ENCODE data around the gene SLC39A6.

DNA sequence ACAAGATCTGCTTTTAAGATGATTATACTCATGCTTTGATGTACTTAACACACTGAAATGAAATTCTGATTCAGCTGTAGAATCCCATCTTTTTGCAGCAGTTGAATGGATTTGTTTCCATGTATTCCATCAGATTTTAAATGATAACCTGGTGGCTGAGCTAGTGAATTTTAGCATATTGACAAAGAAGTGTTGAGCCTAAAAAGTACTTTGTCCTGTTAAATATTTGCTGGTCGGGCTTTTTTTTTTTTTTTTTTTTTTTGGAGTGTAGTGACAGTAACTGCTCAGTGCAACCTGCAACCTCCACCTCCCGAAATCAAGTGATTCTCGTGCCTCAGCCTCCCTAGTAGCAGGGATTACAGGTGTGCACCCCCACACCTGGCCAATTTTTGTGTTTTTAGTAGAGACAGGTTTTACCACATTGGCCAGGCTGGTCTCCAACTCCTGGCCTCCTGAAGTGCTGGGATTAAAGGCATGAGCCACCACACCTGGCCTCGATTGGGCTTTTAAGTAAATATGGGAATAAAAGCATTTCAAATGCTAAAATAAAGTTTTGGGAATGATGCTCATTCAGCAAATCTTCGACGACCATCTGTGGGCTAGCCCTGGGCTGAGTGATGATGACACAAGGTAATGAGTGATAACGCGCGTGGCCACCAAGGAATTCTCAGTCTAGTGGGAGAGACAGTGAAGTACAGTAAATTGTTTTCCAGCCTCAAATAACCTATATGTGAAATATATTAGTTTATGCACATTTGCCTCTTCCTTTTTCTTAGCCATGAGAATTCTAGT lies 2.7 kb upstream of the SLC39A6 start:
- TF ChIP-seq, protein P1, sequence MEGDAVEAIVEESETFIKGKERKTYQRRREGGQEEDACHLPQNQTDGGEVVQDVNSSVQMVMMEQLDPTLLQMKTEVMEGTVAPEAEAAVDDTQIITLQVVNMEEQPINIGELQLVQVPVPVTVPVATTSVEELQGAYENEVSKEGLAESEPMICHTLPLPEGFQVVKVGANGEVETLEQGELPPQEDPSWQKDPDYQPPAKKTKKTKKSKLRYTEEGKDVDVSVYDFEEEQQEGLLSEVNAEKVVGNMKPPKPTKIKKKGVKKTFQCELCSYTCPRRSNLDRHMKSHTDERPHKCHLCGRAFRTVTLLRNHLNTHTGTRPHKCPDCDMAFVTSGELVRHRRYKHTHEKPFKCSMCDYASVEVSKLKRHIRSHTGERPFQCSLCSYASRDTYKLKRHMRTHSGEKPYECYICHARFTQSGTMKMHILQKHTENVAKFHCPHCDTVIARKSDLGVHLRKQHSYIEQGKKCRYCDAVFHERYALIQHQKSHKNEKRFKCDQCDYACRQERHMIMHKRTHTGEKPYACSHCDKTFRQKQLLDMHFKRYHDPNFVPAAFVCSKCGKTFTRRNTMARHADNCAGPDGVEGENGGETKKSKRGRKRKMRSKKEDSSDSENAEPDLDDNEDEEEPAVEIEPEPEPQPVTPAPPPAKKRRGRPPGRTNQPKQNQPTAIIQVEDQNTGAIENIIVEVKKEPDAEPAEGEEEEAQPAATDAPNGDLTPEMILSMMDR (IDR thresholded peaks at IDR 0.05): no peak
- TF ChIP-seq, protein P2, sequence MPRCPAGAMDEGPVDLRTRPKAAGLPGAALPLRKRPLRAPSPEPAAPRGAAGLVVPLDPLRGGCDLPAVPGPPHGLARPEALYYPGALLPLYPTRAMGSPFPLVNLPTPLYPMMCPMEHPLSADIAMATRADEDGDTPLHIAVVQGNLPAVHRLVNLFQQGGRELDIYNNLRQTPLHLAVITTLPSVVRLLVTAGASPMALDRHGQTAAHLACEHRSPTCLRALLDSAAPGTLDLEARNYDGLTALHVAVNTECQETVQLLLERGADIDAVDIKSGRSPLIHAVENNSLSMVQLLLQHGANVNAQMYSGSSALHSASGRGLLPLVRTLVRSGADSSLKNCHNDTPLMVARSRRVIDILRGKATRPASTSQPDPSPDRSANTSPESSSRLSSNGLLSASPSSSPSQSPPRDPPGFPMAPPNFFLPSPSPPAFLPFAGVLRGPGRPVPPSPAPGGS (IDR thresholded peaks at IDR 0.05): no peak

Measured in A549 (cell line).